ENCODE results near the gene NGFR. TPM values are rescaled to one million over a fixed set of nuclear protein-coding genes. Genes with fewer than 3 reads are reported as not detected.
A peak's percentile ranks its signal among the peaks of the same experiment; 100 is the strongest.

Gene NGFR
- total RNA-seq, 1 experiment from 2014 or later, result 11.3 TPM

- TF ChIP-seq AR (CRISPR knock-in tag; IDR thresholded peaks at IDR 0.05) (no peak), FOXP4 (CRISPR knock-in tag; IDR thresholded peaks at IDR 0.05) (no peak)
Observed at GRCh38 chr17:49457564-49458535, 37.2 kb upstream of the NGFR start (continued).

DNA sequence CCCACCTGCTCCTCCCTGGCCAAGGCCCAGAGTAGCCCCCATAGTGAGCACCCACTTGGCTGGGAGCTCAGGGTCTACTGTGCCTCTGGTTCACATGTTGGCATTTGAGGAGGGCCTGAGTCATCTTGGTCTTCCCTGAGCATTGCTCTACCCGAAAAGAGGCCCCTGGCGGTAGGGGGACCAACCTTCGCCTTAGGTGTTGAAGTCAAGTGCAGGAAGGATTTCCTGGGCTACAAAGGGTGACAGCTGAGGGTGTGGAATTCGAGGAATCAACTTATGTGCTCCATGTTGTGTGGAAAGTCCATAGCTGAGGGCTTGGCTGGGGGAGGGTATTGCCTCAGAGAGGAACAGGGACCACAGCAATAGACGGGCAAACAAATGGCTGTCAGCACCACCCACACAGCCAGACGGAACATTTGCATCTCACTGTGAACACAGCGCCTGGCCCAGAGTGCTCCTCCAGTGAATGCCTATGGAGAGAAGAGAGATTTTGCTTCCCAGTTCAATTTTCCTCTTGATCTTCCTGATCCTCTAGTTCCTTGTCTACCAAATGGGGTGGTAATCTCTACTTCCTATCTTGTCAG, 35.6 kb upstream of the NGFR start:
- CTCF ChIA-PET, result interaction anchor here (0.8 to 3.1 kb wide), 8 partner anchors 10 to 304 kb away, joined by 3 to 25 read pairs (median 4); partner anchors contain the start of gene FAM117A
- TF ChIP-seq MYBL2 (CRISPR knock-in tag; IDR thresholded peaks at IDR 0.05) (no peak), ZNF219 (CRISPR knock-in tag; IDR thresholded peaks at IDR 0.05; ENCODE audit: borderline replicate concordance) (no peak), KAT7 (CRISPR knock-in tag; IDR thresholded peaks at IDR 0.05; ENCODE audit: borderline replicate concordance) (no peak), FOXK1 (CRISPR knock-in tag; IDR thresholded peaks at IDR 0.05) (no peak), MXD4 (CRISPR knock-in tag; IDR thresholded peaks at IDR 0.05; ENCODE audit: borderline replicate concordance) (no peak), EMX1 (CRISPR knock-in tag; IDR thresholded peaks at IDR 0.05) (no peak), GTF2I (CRISPR knock-in tag; conservative IDR thresholded peaks at IDR 0.05) (no peak), ZNF532 (CRISPR knock-in tag; IDR thresholded peaks at IDR 0.05; ENCODE audit: borderline replicate concordance) (no peak), CREB1 (CRISPR knock-in tag; IDR thresholded peaks at IDR 0.05) (no peak), ATF1 (CRISPR knock-in tag; IDR thresholded peaks at IDR 0.05) (no peak)
- TF ChIP-seq, protein P1, sequence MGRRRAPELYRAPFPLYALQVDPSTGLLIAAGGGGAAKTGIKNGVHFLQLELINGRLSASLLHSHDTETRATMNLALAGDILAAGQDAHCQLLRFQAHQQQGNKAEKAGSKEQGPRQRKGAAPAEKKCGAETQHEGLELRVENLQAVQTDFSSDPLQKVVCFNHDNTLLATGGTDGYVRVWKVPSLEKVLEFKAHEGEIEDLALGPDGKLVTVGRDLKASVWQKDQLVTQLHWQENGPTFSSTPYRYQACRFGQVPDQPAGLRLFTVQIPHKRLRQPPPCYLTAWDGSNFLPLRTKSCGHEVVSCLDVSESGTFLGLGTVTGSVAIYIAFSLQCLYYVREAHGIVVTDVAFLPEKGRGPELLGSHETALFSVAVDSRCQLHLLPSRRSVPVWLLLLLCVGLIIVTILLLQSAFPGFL (CRISPR knock-in tag; IDR thresholded peaks at IDR 0.05; ENCODE audit: borderline replicate concordance), result no peak
- TF ChIP-seq, protein P2, sequence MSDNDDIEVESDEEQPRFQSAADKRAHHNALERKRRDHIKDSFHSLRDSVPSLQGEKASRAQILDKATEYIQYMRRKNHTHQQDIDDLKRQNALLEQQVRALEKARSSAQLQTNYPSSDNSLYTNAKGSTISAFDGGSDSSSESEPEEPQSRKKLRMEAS (CRISPR knock-in tag; IDR thresholded peaks at IDR 0.05), result no peak
- TF ChIP-seq, protein P3, sequence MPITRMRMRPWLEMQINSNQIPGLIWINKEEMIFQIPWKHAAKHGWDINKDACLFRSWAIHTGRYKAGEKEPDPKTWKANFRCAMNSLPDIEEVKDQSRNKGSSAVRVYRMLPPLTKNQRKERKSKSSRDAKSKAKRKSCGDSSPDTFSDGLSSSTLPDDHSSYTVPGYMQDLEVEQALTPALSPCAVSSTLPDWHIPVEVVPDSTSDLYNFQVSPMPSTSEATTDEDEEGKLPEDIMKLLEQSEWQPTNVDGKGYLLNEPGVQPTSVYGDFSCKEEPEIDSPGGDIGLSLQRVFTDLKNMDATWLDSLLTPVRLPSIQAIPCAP (CRISPR knock-in tag; IDR thresholded peaks at IDR 0.05), result no peak
- TF ChIP-seq, protein P4, sequence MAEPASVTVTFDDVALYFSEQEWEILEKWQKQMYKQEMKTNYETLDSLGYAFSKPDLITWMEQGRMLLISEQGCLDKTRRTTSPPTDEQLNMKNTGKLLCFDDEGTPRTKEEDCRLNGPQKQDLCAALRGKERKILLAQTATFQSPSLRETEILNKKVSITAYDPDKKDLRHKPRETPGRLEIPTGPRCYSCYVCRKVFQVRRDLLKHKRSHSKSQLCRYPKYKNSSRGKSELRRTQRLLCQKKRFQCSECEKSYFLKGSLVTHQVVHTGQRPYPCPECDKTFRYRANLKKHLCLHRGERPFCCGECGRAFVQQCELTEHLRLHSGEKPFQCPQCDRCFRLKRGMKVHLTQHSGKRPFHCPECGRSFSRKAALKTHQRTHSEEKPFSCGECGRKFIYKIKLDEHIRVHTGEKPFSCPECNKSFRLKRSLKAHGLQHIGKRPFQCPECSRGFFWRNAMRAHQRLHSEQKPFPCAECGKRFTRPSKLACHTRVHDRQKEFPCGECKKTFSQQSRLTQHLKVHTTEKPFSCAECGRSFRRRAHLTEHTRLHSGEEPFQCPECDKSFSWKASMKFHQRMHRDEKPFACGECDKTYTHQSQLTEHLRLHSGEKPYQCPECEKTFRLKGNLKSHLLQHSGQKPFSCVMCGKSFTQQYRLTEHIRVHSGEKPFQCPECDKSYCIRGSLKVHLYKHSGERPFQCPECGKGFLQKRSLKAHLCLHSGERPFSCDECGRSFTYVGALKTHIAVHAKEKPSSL (CRISPR knock-in tag; conservative IDR thresholded peaks at IDR 0.05), result no peak

More for the DNA sequence above, 35.6 kb upstream of the NGFR start:
- POLR2A ChIA-PET, result interaction anchor here (0.8 kb wide), 1 partner anchor 11 kb away, joined by 3 read pairs; no protein-coding TSS in a partner anchor
- DNase-seq (ENCODE audit: low spot score) (peak; percentile 37), ATAC-seq (peak; percentile 79)
- Mint-ChIP-seq H3K9me3 (peaks cover 11% of the 10 kb centered on the region), H3K4me1 (peaks cover 31% of the 10 kb centered on the region), H3K4me3 (no peak overlapping the region), H3K36me3 (no peaks in the 10 kb centered on the region), H3K27me3 (ENCODE audit: low read depth) (peaks cover 4% of the 10 kb centered on the region; the same call in 1 of the 2 replicates), H3K27ac (no peak overlapping the region)

All from WTC11 (cell line).